NCI-H345 (cell line): ENCODE measurements around the gene SLC25A48.
"Not testable (repeated sequence)": the region's sequence is repeated elsewhere in the genome, so short reads cannot be mapped to it uniquely, and the experiment has no call there.

Source experiments
- DNase-seq: peaks from one replicate; lab custom pipeline; 2025; lab: John Stamatoyannopoulos, UW

SLC25A48 gene

DNA sequence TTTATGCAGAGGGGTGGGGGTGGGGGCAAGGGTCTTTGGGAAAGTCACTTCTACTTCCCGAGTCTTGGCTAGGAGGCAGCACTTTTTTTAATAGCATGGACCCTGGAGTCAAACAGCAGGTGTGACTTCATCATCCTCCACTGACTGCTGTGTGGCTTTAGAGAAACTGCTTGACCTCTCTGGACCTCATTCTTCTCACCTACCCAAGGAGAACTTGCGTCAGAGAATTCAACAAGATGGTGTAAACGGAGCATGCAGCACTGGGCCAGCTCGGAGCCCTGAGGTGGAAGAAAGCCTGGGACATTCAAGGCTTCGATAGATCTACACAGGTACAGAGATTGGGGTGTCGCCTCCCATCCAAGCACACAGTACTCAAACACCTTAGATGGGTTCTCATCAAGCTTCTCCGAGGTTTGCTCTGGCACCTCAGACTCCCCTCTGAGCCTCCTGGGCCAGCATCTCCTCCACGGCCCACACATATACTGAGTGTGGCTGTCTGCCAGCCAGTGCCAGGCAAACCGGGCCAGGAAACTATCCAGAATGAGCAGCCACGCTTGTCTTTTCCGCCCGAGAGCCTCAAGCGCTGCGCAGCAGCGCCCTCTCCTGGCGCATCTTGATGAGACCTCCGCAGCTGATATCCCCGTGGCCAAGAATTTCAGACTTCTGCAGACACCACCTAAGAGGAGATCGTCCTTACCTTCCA lies 4.6 kb upstream of the SLC25A48 start:
- DNase-seq: peak; percentile 79

DNA sequence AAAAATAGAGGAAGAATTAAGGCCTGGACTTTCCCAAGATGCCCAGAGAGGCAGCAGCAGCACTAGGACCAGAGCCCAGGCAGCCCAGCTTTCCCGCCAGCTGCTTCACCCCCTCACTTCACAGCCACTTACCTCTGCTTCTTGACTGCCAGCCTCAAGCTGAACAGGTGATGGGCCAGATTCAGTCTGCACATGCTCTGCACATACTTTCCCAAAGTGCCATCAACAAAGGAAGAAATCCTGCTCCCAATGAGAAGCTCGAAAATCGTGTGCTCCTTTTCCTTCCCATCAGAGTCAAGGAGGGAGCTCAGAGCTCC lies 4.1 kb upstream of the SLC25A48 start:
- DNase-seq: no peak

DNA sequence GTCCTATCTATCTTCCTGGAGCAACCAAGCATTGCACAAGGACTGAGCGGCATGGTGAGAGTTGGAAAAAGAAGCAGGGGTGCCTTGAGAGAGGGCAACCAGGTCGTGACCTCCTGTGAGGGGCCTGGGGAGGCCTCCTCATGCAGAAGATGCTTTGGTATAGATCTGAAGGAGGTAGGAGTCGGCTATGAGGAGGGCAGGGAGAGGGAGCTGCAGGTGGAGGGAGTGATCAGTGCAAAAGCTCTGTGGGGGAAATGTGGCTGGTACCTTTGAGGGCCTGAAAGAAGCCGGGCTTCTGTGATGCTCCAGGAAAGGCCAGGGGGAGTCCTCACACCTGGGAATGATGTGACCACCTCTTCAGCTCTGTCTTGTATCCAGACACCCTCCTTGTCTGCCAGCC lies 3.6 kb upstream of the SLC25A48 start:
- no peak for DNase-seq

DNA sequence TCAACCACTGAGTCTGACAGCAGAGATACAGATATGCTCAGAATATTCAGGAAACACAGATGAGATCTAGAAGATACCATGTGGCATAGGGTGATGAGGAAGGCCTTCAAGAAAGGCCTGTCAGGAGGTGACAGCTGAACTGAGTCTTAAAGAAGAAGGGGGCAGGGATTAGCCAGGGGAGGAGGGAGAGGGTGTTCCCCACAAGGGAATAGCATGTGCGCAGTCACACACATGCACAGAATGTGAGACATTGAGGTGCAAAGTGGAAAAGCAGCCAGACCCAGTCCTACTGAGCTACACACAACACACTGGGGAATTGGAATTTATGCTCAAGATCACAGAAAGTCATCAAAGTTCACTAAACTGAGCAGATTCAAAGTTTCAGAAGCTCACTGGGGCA lies 3.0 kb upstream of the SLC25A48 start:
- no peak for DNase-seq

DNA sequence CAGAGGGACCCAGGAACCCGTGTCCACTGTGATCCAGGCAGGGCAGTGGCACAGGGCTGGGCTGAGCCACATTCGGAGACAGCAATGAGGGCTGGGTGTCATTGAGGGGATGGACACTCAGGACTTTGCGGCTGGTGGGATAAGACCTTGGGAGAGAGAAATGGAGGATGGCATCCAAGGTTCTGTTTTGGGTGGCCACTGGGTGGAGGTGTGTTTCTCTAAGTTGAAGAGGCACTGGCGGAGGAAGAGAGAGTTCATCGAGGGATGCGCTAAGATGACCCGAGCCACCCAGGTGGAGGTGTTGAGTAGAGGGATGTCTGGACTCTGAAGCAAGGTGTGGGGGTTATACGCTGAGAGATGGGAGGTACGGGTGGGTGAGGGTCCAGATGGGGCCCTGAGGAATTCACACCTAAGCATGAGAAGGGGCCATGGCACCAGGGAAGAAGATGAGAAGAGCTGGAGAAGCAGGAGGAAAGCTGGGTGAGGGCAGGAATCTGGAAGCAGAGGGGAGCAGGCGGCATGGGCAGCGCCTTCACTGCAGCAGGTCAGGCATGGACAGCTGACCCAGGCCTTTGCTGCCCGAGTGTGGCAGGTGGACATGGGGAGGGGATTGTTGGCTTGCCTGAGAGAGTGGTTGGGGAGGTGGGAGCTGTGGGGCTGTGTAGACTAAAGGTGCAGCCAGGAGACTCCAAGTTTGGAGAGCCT lies 2.5 kb upstream of the SLC25A48 start:
- no peak for DNase-seq

DNA sequence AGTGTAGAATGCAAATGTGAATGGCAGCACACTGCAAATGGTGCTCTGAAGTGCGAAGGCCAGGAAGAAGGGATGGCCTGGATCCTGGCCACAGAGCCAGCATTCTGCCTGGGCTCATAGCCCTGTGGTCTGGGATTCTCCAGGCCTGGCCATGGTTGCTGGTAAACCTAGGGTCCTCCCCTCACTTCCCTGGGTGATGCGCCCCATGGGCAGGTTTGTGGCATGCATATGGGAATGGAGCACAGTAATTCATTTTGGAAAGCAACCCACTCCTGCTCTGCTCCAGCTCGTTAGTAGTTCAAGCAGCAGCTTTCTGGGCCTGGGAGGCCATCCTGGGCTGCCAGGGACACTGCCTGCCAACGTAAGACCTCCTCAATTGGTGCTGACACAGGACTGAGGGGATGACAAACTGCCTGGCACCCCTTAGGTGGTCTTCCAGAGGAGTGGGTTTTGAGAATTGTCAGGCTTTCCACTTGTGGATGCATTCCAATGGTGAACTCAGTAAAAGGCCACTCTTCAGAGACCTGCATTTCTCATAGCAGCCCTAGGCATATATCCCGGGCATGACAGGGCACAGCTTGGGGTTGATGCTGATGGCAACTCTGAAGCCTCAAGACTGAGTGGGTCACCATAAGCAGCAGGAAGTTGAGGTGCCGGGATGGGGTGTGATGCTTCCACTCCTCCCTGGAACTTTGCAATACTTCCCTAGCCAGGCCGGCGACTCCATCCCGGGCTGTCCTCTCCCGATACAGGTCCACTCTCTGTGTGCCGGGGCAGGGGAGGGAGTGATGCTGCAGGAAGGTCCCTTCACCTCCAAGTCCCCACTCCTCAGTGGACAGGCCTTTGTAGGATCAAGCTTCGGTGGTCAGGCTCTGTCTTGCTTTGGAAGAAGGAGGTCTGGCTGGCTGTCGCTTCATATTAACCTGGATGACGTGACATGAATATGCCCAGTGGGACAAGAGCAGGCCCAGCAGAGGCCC lies 1.2 kb upstream of the SLC25A48 start:
- no peak for DNase-seq

DNA sequence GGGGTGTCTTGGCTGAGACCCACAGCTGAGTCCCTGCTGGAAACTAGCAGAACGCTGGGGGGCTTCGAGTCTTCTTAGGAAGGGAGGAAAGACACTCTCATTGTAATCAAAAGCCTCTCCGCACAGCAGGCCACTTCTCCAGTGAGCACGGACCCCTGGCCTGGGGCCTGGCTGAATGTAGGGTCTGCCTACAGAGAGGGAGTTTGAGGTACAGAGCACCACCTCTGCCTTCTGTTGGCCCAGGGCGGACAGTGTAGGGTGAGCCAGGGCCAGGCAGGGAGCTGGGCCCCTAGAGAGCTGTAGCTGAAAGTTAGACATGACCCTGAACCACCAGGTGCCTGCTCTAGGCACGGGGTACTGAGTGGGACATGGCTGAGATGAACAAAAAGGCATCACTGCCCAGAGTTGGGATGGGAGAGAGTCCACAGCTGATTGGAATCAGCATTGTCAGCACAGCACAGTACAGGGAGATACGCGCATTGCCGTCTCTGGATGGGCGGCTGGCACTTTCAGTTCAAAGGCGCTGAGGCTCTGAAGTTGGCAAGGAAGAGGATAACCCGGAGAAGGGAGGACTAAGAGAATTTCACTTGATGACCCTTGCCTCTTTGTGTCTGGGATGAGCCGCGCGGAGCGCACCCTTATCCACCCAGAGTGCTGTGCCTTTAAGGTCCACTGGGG lies 363 bp upstream of the SLC25A48 start:
- DNase-seq: no peak

DNA sequence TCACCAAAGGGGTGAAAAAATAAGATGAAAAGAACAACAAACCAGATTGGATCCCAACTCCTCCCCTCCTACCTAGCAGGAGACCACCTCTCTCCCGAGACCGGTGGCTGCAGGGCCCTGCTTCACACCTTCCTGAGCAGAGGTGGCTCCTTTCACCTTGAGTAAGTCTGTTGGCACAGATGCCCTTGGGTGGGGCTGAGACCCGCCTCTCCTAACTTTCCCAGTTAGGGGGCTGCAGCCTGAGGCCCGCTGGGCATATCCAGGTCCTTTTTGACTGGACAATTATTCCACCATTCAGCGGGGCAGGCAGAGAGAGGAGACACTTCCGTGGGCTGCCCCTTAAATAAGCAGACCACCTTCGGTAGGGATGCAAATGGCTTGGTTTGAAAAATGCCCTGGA lies 1.3 kb downstream of the SLC25A48 start:
- no peak for DNase-seq

DNA sequence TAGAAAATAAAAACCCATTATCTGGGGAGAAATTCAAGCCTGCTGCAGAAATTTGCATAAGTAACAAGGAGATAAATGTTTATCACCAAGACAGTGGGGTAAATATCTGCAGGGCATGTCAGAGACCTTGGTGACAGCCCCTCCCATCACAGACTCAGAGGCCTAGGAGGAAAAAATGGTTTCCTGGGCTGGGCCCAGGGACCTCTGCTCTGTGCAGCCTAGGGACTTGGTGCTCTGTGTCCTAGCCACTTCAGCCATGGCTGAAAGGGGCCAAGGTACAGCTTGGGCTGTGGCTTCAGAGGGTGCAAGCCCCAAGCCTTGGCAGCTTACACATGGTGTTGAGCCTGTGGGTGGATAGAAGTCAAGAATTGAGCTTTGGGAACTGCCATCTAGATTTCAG lies 3.9 kb downstream of the SLC25A48 start:
- not testable (repeated sequence) for DNase-seq

DNA sequence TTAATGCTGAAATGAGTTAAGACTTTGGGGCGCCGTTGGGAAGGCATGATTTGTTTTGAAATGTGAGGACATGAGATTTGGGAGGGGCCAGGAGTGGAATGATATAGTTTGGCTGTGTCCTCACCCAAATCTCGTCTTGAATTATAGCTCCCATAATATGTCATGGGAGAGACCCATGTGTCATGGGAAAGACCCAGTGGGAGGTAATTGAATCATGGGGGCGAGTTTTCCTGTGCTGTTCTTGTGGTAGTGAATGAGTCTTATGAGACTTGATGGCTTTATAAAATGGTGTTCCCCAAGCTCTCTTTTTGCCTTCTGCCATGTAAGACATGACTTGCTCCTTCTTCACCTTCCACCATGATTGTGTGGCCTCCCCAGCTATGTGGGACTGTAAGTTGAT lies 5.1 kb downstream of the SLC25A48 start:
- no peak for DNase-seq

DNA sequence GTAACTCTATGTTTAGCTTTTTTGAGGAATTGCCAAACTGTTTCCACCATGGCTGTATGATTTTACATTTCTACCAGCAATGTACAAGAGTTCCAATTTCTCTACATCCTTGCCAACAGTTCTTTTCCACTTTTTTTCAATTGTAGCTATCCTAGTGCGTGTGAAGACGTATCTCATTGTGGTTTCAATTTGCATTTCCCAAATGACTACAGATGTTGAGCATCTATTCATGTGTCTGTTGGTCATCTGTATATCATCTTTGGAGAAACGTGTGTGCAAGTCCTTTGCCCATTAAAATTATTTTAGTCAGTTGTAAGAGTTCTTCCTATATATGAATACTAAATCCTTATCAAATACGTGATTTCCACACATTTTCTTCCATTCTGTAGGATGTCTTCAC lies 6.5 kb downstream of the SLC25A48 start:
- DNase-seq: no peak

DNA sequence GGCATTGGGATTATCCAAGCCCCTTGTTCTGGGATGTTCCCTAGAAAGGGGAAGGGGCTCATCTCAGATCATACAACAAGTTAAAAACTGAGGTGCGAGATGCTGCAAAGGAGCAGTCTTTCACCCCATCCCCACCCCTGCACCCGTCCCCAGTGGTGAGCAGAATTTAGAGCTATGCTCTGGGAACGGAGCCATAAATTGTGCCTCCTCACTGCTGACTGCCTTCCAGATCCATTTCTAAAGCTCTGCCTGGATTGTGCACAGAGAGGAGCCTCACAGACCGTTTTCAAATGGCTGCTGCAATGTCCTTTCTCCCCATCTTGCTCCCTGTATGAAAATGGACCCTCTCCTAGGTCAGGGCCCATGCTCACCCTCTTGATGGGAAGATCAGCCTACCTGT lies 8.3 kb downstream of the SLC25A48 start:
- DNase-seq: no peak

DNA sequence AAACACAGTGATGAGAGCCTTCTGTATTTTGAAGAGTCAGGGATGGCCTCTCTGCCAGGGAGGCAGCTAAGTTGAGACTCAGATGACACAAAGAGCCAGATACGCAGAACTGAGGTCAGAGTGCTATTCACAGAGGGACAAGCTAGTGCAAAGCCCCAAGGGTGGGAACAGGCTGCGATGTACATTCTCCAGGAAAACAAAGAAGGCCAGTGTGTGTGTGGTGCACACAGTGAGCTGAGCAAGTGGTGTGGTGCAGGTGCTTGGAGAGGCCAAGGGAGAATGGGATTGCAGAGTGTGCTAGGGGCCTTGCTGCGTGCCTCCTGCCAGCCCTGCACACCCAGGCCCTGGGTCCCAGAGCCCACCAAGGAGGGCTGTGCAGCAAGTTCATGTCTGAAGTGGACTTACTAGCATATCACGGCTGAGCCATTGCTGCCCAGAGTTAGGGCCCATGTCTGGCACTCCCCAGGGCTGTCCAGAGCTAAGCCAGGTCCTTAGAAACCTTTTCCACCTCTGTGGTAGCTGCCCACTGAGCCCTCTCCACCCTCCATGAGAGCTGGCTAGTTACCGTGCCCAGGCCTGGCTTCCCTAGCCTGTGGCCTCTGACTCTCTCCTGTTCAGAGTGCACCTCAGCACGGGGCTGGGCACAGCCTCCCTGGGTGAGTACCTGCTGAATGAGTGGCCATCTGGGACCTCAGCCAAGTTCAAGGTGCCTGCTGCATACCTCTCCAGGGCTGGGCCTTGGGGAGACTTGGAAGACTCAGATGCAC lies 9.3 kb downstream of the SLC25A48 start:
- no peak for DNase-seq

DNA sequence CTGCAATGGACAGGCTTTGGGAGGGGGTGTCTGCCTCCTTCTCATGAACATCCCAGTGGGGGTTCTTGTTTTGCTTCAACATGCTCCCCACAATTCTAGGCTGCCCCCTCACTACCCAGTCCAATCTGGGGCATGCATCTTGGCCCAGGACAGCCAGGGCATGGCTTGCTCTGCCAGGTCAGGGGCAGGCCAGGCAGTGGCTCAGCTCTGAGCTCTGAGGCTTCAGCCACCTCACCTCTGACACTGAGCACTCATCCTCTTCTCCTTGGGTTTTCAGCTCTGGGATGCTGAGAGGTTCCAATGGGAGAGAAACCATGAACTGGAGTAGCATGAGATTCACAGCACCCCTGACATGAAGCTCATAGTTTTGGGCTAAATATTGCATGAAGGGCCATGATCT lies 11.8 kb downstream of the SLC25A48 start:
- DNase-seq: no peak

DNA sequence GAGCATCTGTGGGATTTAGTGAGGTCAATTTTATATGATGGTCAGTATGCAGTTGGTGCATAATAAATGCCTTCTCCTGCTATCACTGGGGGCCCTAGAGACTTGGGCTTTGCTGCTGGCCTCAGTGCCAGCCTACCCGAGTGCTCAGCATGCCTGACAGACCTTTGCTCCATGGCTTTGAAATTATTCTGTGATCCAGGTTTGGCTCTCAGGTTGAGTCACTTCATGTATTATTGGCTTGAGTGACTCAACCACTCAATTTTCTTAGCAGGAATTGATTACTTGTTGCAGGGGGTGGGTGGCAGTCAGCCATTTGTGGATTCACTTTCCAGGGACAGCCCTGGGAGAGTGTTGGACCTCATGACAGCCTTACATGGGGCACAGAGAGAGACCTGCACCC lies 13.5 kb downstream of the SLC25A48 start:
- DNase-seq: no peak

DNA sequence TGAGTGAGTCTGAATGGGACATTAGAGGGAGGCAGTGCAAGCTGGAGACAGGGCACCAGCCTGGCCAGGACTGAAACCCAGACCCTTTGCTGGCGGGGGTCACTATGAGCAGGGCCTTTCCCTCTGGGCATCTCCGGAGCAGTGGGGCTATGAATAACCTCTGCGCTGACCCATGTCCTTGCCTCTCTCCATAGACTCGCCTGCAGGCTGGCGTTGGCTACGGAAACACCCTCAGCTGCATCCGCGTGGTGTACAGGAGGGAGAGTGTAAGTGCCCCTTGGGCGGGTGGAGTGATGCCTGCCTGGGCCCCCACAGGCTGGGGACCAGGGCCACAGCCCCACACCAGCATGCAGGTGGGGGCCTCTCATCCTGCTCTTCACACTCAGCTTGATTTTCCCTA lies 15.8 kb downstream of the SLC25A48 start:
- DNase-seq: no peak

DNA sequence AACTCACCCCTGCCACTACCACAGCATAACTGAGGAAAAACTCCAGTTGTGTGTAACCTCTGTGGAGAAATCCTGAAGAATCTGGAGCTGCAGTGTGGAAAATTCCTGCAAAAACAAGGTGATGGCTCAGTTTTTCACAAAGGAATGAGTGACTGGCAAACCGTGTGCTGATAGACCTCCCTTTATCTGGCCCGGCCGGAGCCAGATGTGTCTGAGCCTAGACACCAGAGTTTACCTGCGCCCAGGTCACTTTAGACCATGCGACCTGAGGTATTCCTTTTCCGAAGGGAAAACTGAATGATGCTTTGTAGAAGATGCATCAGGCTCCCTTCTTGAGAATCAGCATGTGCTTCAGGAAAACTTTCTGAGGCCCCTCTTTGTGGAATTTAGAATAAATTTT lies 16.2 kb downstream of the SLC25A48 start:
- no peak for DNase-seq

DNA sequence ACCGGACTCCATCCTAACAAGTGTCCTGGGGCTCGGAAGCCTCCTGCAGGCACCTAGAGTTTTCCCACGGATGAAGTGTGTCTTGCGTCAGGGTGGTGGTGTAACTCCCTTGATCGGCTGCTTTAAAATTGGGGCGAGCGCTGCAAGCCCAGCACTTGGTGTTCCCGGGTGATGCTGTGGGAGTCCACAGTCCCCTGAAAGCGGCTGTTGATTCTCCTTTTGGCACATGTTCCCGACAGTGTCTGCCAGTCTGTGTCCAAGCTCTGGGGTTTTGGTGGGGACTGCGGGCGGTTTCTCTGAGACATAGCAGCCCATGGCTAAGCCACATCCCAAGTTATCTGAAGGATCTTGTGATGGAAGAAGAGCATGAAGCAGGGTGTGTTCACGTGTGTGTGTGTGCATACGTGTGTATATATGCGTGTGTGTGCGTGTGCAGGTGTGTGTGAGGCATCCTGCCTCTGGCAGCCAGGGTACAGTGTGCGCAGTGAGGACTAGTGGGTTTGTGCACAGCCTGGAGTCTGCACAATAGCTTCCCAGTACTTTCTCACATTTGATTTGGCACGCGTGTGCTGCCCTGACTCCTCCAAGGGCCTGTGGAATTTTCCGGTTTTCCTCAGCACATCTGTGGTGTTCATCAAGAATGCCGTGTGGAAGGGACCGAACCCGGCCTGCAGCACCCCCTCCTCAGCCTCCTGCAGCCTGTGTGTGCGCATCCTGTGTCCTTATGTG lies 16.9 kb downstream of the SLC25A48 start:
- no peak for DNase-seq

DNA sequence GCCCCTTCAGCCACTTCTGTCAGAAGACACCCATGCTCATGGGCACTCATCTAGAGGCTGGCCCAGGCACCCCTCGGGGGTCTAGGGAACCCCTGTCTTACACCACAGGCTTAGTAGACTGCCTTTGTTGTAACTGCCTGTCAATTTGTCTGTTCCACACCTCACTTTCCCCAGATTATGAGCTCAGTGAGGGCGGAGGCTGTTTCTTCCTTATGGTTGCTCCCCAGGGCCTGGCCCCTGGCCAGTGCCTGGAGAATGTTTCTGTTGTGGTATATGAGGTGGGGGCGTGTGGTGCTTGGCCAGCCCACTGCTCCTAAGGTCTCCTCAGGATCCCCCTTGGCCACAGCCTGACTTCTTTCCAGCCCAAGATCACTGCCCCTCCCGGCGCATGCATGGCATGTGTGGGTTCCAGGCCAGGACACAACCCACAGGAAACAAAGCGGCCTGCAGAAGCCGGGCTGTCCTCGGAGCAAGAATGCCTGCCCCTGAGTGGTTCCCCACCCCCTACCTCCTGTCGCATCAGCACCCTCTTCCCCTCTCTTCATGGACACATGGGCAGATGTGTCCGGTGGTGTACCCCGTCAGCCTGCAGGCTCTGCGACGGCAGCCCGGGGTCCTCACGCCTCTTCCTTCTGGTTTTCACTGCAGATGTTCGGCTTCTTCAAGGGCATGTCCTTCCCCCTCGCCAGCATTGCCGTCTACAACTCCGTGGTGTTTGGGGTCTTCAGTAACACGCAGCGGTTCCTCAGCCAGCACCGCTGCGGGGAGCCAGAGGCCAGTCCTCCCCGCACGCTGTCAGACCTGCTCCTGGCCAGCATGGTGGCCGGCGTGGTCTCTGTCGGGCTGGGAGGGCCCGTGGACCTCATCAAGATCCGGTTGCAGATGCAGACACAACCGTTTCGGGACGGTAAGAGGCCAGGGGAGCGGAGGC lies 17.7 kb downstream of the SLC25A48 start:
- DNase-seq: no peak
